K562 (cell line): ENCODE data around the gene RASSF3.

Source experiments
- POLR2A ChIP-seq: fragments of 450-650 bp; conservative IDR thresholded peaks from 2 replicates; pipeline ENCODE4 v1.6.1; 2016
- SMAD3 ChIP-seq: fragments of 450-650 bp; formaldehyde crosslinking; conservative IDR thresholded peaks from 2 replicates; pipeline ENCODE4 v1.4.0; 2020; ENCODE audit warnings: mild to moderate bottlenecking
- TF ChIP-seq, protein P1 (sequence below): fragments of 450-650 bp; formaldehyde crosslinking; IDR thresholded peaks from 2 replicates; pipeline ENCODE4 v1.4.0; 2022; ENCODE audit warnings: missing genetic modification characterization
- TF ChIP-seq, protein P2 (sequence below): sonication (generic); formaldehyde crosslinking; IDR thresholded peaks from 2 replicates; pipeline ENCODE4 v1.8.0; 2022; ENCODE audit warnings: mild to moderate bottlenecking, missing genetic modification reagents, borderline replicate concordance
- TF ChIP-seq, protein P3 (sequence below), 3 experiments: IDR thresholded peaks in 2 of 3; conservative IDR thresholded peaks in 1 of 3; 2 replicates each; pipeline ENCODE4 v1.5.1; 2011 to 2012; ENCODE audit warnings: low read length in 3 of 3, mild to moderate bottlenecking in 3 of 3, control low read depth in 2 of 3, improper control_type of control experiment in 1 of 3, inconsistent platforms in 1 of 3, low read depth in 1 of 3, mixed read lengths in 1 of 3, moderate library complexity in 1 of 3; ENCODE audit not compliant: insufficient read depth in 2 of 3

DNA sequence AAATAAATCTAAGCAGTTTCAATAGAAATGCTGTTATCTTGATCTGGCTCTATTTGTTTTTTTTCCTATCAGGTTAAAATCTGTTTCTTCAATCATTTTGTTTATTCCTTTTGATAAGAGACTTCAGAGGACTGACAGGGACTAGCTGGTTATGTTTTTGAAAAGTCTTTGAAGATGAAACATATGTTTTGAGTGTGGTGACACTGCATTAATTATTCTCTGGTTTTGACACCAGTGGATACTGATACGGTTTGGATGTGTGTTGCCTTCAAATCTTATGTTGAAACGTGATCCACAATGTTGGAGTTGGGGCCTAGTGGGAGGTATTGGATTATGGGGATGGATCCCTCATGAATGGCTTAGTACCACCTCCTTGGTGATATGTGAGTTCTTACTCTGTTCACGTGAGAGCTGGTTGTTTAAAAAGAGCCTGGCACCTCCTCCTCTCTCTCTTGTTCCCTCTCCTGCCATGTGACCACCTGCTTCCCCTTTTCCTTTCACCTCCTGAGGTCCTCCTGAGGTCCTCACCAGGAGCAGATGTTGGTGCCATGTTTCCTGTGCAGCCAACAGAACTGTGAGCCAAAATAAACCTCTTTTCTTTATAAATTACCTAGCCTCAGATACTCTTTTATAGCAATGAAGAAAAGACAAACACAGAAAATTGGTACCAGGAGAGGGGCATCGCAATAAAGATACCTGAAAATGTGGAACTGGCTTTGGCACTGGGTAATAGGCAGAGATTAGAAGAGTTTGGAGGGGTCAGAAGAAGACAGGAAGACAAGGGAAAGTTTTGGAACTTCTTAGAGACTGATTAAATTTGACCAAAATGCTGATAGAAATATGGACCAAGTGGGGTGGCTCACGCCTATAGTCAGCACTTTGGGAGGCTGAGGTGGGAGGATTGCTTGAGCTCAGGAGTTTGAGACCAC is 23.0 kb downstream of the RASSF3 start:
- TF ChIP-seq, protein P1, sequence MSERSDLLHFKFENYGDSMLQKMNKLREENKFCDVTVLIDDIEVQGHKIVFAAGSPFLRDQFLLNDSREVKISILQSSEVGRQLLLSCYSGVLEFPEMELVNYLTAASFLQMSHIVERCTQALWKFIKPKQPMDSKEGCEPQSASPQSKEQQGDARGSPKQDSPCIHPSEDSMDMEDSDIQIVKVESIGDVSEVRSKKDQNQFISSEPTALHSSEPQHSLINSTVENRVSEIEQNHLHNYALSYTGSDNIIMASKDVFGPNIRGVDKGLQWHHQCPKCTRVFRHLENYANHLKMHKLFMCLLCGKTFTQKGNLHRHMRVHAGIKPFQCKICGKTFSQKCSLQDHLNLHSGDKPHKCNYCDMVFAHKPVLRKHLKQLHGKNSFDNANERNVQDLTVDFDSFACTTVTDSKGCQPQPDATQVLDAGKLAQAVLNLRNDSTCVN, result no peak
- TF ChIP-seq, protein P2, sequence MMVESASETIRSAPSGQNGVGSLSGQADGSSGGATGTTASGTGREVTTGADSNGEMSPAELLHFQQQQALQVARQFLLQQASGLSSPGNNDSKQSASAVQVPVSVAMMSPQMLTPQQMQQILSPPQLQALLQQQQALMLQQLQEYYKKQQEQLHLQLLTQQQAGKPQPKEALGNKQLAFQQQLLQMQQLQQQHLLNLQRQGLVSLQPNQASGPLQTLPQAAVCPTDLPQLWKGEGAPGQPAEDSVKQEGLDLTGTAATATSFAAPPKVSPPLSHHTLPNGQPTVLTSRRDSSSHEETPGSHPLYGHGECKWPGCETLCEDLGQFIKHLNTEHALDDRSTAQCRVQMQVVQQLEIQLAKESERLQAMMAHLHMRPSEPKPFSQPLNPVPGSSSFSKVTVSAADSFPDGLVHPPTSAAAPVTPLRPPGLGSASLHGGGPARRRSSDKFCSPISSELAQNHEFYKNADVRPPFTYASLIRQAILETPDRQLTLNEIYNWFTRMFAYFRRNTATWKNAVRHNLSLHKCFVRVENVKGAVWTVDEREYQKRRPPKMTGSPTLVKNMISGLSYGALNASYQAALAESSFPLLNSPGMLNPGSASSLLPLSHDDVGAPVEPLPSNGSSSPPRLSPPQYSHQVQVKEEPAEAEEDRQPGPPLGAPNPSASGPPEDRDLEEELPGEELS (CRISPR knock-in tag), result no peak
- TF ChIP-seq POLR2A (no peak), SMAD3 (CRISPR knock-in tag) (no peak)
- TF ChIP-seq, protein P3, sequence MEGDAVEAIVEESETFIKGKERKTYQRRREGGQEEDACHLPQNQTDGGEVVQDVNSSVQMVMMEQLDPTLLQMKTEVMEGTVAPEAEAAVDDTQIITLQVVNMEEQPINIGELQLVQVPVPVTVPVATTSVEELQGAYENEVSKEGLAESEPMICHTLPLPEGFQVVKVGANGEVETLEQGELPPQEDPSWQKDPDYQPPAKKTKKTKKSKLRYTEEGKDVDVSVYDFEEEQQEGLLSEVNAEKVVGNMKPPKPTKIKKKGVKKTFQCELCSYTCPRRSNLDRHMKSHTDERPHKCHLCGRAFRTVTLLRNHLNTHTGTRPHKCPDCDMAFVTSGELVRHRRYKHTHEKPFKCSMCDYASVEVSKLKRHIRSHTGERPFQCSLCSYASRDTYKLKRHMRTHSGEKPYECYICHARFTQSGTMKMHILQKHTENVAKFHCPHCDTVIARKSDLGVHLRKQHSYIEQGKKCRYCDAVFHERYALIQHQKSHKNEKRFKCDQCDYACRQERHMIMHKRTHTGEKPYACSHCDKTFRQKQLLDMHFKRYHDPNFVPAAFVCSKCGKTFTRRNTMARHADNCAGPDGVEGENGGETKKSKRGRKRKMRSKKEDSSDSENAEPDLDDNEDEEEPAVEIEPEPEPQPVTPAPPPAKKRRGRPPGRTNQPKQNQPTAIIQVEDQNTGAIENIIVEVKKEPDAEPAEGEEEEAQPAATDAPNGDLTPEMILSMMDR (IDR thresholded peaks at IDR 0.05 in 2 of 3, conservative IDR thresholded peaks at IDR 0.05 in 1 of 3; ENCODE audit: insufficient read depth in 2 of 3, low read depth in 1 of 3, low read length in 3 of 3), result no peak
